ENCODE measurements around the gene CCL7.

GRCh38 chr17:34291721-34292348 is 21.8 kb downstream of the CCL7 start:
- TF ChIP-seq CTCF (IDR thresholded peaks at IDR 0.05) (no peak), POLR2A (IDR thresholded peaks at IDR 0.05) (no peak)

Data from tibial nerve (tissue), 3 donors.